GM19193 (cell line): ENCODE measurements around the gene QSOX2.

Source experiments
- POLR2A ChIP-seq: IDR thresholded peaks from 4 replicates; pipeline ENCODE4 v1.6.1; 2011; ENCODE audit not compliant: insufficient read depth, insufficient read length; ENCODE audit errors: extremely low read depth

Gene QSOX2

GRCh38 chr9:136231478-136232297 lies 13.9 kb downstream of the QSOX2 start:
- TF ChIP-seq POLR2A = no peak

GRCh38 chr9:136230773-136231172 lies 14.8 kb downstream of the QSOX2 start:
- TF ChIP-seq POLR2A = no peak

DNA sequence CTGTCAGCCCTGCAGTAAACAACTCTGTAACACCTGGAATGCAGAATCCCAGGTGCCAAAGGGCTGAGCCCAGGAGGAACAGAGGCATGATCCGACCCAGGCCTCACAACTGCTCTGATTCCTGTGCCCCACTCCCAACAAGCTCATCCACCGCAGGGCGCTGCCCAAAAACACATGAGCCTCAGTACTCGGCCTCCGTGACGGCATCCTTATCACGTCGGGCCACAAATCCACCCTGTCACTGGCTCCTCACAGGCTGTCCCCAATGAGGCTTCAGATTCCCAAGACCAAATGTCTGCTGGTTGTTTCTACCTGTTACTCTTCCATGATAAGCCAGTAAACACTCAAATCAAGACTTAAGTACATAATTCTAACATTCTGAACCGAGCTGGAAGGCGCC lies 15.2 kb downstream of the QSOX2 start:
- TF ChIP-seq POLR2A = no peak

GRCh38 chr9:136229096-136230065 lies 16.2 kb downstream of the QSOX2 start:
- no peak for TF ChIP-seq POLR2A

DNA sequence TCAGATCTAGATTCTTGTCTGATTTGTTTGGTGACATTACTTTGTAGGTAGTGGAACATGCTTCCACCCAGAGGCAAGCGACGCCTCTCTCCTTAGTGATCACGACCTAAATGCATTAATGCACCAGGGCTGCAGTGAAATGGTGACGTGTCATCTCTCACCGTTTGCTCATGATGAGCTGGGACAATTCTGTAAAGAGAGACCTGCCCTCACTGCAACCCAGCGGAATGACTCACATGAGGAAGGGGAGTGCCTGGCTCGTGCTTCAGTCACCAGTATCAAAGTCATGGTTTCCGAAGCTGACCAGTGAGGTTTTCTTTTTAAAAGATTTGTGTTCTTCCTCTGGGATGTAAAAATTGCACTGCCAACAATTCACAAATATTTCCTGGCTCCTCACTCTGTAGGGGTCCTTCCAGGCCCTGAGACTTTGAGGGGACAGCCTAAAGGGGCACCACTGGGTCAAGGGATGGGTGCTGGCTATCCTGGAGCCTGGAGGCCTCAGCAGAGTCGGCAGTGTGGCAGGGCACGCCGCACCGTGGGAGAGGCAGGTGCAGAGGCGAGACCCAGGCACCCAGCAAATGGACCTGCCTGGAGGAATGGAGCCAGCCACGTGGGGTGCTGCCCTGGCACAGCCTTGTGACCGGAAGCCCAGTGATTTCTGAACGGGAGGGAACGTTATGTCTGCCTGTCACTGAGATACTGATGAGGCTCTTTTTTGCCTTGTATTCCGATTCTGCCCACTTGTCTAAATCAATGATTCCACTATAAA lies 17.3 kb downstream of the QSOX2 start:
- TF ChIP-seq POLR2A = no peak

- no peak for TF ChIP-seq POLR2A
These were observed 18.8 kb downstream of the QSOX2 start for GRCh38 chr9:136226680-136227407.

GRCh38 chr9:136225748-136226679 lies 19.6 kb downstream of the QSOX2 start:
- TF ChIP-seq POLR2A = peak; percentile 0

GRCh38 chr9:136225366-136225747 lies 20.3 kb downstream of the QSOX2 start:
- TF ChIP-seq POLR2A = peak; percentile 46

- no peak for TF ChIP-seq POLR2A
These were observed 21.6 kb downstream of the QSOX2 start for GRCh38 chr9:136223871-136224640.

DNA sequence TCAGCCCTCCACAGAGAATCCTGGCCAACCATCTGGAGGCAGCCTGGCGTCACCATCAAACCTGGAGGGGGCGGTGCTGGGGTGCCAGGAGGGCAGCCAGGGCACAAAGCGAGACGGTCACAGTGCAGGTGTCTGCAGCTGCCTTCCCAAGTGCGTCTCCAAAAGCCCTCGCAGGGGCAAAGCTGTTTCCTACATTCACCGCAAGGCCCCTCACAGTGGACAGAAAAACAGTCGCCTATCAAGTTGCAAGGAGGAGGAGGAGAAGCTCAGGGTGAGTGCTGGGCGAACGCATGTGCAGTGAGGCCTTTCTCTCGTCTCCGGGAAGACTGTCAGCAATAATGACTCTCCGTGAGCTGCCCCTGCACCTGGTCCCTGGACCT lies 22.7 kb downstream of the QSOX2 start:
- no peak for TF ChIP-seq POLR2A

DNA sequence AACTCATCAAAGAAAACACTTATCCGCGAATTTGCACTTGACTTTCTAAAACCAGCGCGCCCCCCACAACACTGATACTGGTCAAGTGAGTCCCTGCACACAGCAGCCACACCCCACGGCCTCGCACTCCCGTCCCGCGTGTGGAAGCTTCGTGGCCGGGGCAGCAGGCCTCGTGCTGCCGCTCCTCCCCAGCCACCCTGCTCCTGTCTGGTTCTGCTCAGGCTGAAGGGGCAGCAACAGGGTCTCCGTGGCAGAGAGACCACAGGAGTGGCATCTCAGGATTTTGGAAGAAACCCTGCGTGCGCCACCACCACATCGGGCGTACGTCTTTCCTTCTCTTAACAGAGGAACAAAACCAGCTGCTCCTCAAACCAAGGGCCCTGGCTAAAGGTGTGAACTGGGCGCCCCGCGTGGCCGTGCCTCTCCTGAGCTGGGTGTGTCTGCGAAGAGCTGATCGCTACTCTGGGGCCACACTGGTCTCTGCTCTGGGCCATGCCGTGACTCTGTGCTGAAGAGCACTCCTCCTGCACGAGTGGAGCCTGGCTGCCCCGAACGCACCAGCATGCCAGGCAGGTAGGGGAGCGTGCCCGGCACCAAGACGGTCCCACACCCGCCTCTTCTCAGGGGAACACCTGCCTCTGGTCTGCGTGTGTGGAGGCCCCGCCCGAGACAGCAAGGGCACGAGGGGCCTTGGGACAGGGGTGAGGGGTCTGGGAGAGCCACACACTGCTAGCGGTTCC lies 23.3 kb downstream of the QSOX2 start:
- TF ChIP-seq POLR2A = no peak
